Measurements from ENCODE around the gene EIF3K.
A peak's percentile ranks its signal among the peaks of the same experiment; 100 is the strongest.

The EIF3K gene

GRCh38 chr19:38650911-38651584, 32.1 kb downstream of the EIF3K start:
- Histone ChIP-seq H3K9ac (ENCODE audit: low read length) (peak overlapping the region; percentile 92), H3K36me3 (ENCODE audit: control insufficient read depth, insufficient read depth, low read length) (peaks cover 2% of the 10 kb centered on the region), H3K27ac (ENCODE audit: low read depth, low read length) (peak overlapping the region; percentile 33; the same call in 1 of the 2 replicates), H3K4me1 (ENCODE audit: control insufficient read depth, insufficient read depth, low read length) (peaks cover 66% of the 10 kb centered on the region), H3K27me3 (ENCODE audit: control insufficient read depth, insufficient read depth, low read length) (no peaks in the 10 kb centered on the region), H3K4me3 (ENCODE audit: low read depth, low read length) (peak overlapping the region; percentile 91; the same call in 1 of the 2 replicates), H3K9me3 (ENCODE audit: control insufficient read depth, insufficient read depth, low read depth, low read length) (no peaks in the 10 kb centered on the region)

- no peak overlapping the region; the same call in 1 of the 2 replicates for H3K4me3 ChIP-seq (ENCODE audit: low read depth, low read length)
- H3K27me3 ChIP-seq (ENCODE audit: control insufficient read depth, insufficient read depth, low read length), result no peaks in the 10 kb centered on the region
- H3K36me3 ChIP-seq (ENCODE audit: control insufficient read depth, insufficient read depth, low read length), result peaks cover 14% of the 10 kb centered on the region
- no peak overlapping the region for H3K27ac ChIP-seq (ENCODE audit: low read depth, low read length)
- peaks cover 80% of the 10 kb centered on the region for H3K4me1 ChIP-seq (ENCODE audit: control insufficient read depth, insufficient read depth, low read length)
- H3K9ac ChIP-seq (ENCODE audit: low read length), result no peak overlapping the region
- H3K9me3 ChIP-seq (ENCODE audit: control insufficient read depth, insufficient read depth, low read depth, low read length), result no peaks in the 10 kb centered on the region
Observed at GRCh38 chr19:38653028-38653571, 34.1 kb downstream of the EIF3K start.

GRCh38 chr19:38654628-38655055, 35.7 kb downstream of the EIF3K start:
- no peaks in the 10 kb centered on the region for H3K9me3 ChIP-seq (ENCODE audit: control insufficient read depth, insufficient read depth, low read depth, low read length)
- H3K36me3 ChIP-seq (ENCODE audit: control insufficient read depth, insufficient read depth, low read length), result peaks cover 19% of the 10 kb centered on the region
- no peaks in the 10 kb centered on the region for H3K27me3 ChIP-seq (ENCODE audit: control insufficient read depth, insufficient read depth, low read length)
- peaks cover 93% of the 10 kb centered on the region for H3K4me1 ChIP-seq (ENCODE audit: control insufficient read depth, insufficient read depth, low read length)
- H3K9ac ChIP-seq (ENCODE audit: low read length), result no peak overlapping the region
- H3K4me3 ChIP-seq (ENCODE audit: low read depth, low read length), result no peak overlapping the region
- peak overlapping the region; percentile 48; the same call in 1 of the 2 replicates for H3K27ac ChIP-seq (ENCODE audit: low read depth, low read length)

GRCh38 chr19:38655148-38655824, 36.3 kb downstream of the EIF3K start:
- Histone ChIP-seq H3K4me1 (ENCODE audit: control insufficient read depth, insufficient read depth, low read length) (peaks cover 91% of the 10 kb centered on the region), H3K27me3 (ENCODE audit: control insufficient read depth, insufficient read depth, low read length) (no peaks in the 10 kb centered on the region), H3K27ac (ENCODE audit: low read depth, low read length) (peak overlapping the region; percentile 48; the same call in 1 of the 2 replicates), H3K4me3 (ENCODE audit: low read depth, low read length) (no peak overlapping the region), H3K9me3 (ENCODE audit: control insufficient read depth, insufficient read depth, low read depth, low read length) (no peaks in the 10 kb centered on the region), H3K36me3 (ENCODE audit: control insufficient read depth, insufficient read depth, low read length) (peaks cover 19% of the 10 kb centered on the region), H3K9ac (ENCODE audit: low read length) (no peak overlapping the region)

DNA sequence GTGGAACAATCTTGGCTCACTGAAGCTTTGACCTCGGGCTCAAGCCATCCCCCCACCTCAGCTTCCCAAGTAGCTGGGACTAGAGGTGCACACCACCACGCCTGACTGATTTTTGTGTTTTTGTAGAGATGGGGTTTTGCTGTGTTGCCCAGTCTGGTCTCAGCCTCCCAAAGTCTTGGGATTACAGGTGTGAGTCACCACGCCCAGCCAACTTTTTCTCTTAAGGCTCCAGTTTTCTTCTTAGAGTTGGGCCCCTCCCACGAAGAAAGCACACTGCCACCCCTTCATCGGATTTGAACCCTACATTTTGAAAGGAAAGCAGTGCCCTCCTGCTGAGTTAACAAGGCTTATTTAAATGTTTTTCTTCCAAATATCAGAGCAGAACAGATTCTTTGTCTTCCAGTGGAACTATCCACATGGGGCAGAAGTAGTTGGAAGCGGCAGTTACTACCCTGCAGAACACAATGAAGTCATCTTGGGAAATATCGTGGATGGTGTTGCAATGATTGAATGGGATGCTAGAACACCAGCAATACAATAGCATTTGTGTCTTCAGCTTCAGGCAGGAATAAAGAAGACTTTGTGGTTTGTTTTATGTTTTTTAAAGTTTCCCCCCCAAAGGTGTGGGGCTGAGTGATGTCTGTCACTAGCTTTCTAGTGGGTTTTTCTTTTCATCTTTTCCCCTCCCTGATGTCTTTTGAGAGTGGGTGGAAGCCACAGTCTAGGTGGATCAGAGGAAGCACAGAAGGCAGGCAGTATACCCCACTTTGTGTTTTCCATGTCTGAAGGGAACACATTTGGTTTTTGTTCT, 37.4 kb downstream of the EIF3K start:
- H3K4me1 ChIP-seq (ENCODE audit: control insufficient read depth, insufficient read depth, low read length), result peaks cover 89% of the 10 kb centered on the region
- H3K36me3 ChIP-seq (ENCODE audit: control insufficient read depth, insufficient read depth, low read length), result peaks cover 26% of the 10 kb centered on the region
- no peaks in the 10 kb centered on the region for H3K27me3 ChIP-seq (ENCODE audit: control insufficient read depth, insufficient read depth, low read length)
- H3K4me3 ChIP-seq (ENCODE audit: low read depth, low read length), result no peak overlapping the region
- no peak overlapping the region for H3K27ac ChIP-seq (ENCODE audit: low read depth, low read length)
- H3K9ac ChIP-seq (ENCODE audit: low read length), result no peak overlapping the region
- H3K9me3 ChIP-seq (ENCODE audit: control insufficient read depth, insufficient read depth, low read depth, low read length), result no peaks in the 10 kb centered on the region

- Histone ChIP-seq H3K27me3 (ENCODE audit: control insufficient read depth, insufficient read depth, low read length) (no peaks in the 10 kb centered on the region), H3K4me1 (ENCODE audit: control insufficient read depth, insufficient read depth, low read length) (peaks cover 87% of the 10 kb centered on the region), H3K9ac (ENCODE audit: low read length) (peak overlapping the region; percentile 34), H3K4me3 (ENCODE audit: low read depth, low read length) (no peak overlapping the region), H3K27ac (ENCODE audit: low read depth, low read length) (peak overlapping the region; percentile 87), H3K9me3 (ENCODE audit: control insufficient read depth, insufficient read depth, low read depth, low read length) (no peaks in the 10 kb centered on the region), H3K36me3 (ENCODE audit: control insufficient read depth, insufficient read depth, low read length) (peaks cover 29% of the 10 kb centered on the region)
Observed at GRCh38 chr19:38657633-38658222, 38.7 kb downstream of the EIF3K start.

GRCh38 chr19:38658462-38659306, 39.7 kb downstream of the EIF3K start:
- Histone ChIP-seq H3K36me3 (ENCODE audit: control insufficient read depth, insufficient read depth, low read length) (peaks cover 29% of the 10 kb centered on the region), H3K4me3 (ENCODE audit: low read depth, low read length) (peak overlapping the region; percentile 7; the same call in 1 of the 2 replicates), H3K4me1 (ENCODE audit: control insufficient read depth, insufficient read depth, low read length) (peaks cover 88% of the 10 kb centered on the region), H3K9me3 (ENCODE audit: control insufficient read depth, insufficient read depth, low read depth, low read length) (no peaks in the 10 kb centered on the region), H3K27ac (ENCODE audit: low read depth, low read length) (peak overlapping the region; percentile 87), H3K27me3 (ENCODE audit: control insufficient read depth, insufficient read depth, low read length) (no peaks in the 10 kb centered on the region), H3K9ac (ENCODE audit: low read length) (peak overlapping the region; percentile 34)

- no peak overlapping the region for H3K27ac ChIP-seq (ENCODE audit: low read depth, low read length)
Observed at GRCh38 chr19:38660724-38661123, 41.7 kb downstream of the EIF3K start.

DNA sequence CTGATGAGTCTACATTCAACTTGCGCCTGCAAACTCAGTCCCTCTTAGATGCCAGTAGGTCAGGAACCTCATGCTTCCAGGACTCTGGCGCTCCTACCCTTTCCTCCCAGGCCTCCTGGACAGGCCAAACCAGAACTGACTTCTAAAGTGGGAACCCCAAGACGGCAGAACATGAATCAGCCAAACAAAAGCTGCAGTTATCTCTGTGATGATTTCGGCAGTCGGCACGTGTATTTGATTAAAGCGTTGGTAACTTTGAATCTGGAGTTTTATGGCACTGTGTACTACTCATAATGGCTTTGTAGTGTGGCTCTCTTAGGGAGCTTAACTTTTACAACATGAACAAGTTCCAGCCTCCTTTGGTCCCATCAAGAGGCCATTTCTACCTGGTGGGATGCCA, 42.1 kb downstream of the EIF3K start:
- Histone ChIP-seq H3K9me3 (ENCODE audit: control insufficient read depth, insufficient read depth, low read depth, low read length) (no peaks in the 10 kb centered on the region), H3K4me3 (ENCODE audit: low read depth, low read length) (no peak overlapping the region), H3K27ac (ENCODE audit: low read depth, low read length) (no peak overlapping the region), H3K27me3 (ENCODE audit: control insufficient read depth, insufficient read depth, low read length) (no peaks in the 10 kb centered on the region), H3K4me1 (ENCODE audit: control insufficient read depth, insufficient read depth, low read length) (peaks cover 88% of the 10 kb centered on the region), H3K9ac (ENCODE audit: low read length) (no peak overlapping the region), H3K36me3 (ENCODE audit: control insufficient read depth, insufficient read depth, low read length) (peaks cover 27% of the 10 kb centered on the region)

More at GRCh38 chr19:38660724-38661123, 41.7 kb downstream of the EIF3K start:
- Histone ChIP-seq H3K4me1 (ENCODE audit: control insufficient read depth, insufficient read depth, low read length) (peaks cover 88% of the 10 kb centered on the region), H3K9ac (ENCODE audit: low read length) (no peak overlapping the region), H3K27me3 (ENCODE audit: control insufficient read depth, insufficient read depth, low read length) (no peaks in the 10 kb centered on the region), H3K36me3 (ENCODE audit: control insufficient read depth, insufficient read depth, low read length) (peaks cover 29% of the 10 kb centered on the region), H3K4me3 (ENCODE audit: low read depth, low read length) (0 out of 2 replicates have a peak overlapping the region, but pooled peaks have one; percentile 5), H3K9me3 (ENCODE audit: control insufficient read depth, insufficient read depth, low read depth, low read length) (no peaks in the 10 kb centered on the region)

DNA sequence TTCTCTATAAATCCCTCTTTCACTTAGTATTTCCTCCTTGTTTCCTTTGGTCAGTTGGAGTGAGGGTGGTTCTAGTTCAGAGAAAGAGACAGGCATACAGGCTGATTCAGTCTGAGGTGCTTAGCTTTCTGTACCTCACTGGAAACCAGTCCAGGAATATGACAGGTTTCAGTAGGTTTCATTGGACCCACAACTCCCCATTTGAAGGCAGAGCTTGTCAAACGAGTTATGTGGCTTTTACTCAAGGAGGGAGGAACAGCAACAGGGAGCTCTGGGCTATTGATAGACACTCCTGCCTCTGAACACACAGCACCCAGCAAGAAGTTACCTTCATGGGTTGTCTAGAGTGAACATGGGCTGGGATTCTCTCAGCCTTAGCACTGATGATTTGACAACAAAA, 43.0 kb downstream of the EIF3K start:
- no peak overlapping the region for H3K9ac ChIP-seq (ENCODE audit: low read length)
- H3K27ac ChIP-seq (ENCODE audit: low read depth, low read length), result peak overlapping the region; percentile 13; the same call in 1 of the 2 replicates
- peaks cover 90% of the 10 kb centered on the region for H3K4me1 ChIP-seq (ENCODE audit: control insufficient read depth, insufficient read depth, low read length)
- no peaks in the 10 kb centered on the region for H3K9me3 ChIP-seq (ENCODE audit: control insufficient read depth, insufficient read depth, low read depth, low read length)
- no peaks in the 10 kb centered on the region for H3K27me3 ChIP-seq (ENCODE audit: control insufficient read depth, insufficient read depth, low read length)
- no peak overlapping the region for H3K4me3 ChIP-seq (ENCODE audit: low read depth, low read length)
- H3K36me3 ChIP-seq (ENCODE audit: control insufficient read depth, insufficient read depth, low read length), result peaks cover 19% of the 10 kb centered on the region

All from HUES6 (cell line).